ENCODE measurements around the gene NHSL2.

NHSL2 gene

DNA sequence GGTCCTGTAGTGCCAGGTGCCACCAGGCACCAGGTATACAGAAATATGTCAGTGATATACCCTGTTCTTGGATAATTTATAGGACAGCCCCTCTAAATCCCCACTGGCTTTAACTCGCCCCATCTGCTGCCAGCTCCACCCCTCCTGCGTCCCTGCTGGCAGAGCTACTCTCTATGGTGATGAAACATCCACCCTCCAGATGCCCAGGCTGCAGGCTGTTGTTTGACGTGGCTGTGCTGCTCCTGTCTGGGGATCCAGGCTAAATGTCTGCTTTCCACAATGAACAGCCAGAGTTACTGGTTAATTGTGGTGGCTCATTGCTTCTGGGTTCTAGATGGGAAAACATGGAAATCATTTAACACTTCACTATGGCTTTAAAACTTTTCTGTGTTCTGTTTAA, 12.9 kb downstream of the NHSL2 start:
- DNase-seq (ENCODE audit: extremely low read depth, low read depth) = no peak
- TF ChIP-seq, protein P1, sequence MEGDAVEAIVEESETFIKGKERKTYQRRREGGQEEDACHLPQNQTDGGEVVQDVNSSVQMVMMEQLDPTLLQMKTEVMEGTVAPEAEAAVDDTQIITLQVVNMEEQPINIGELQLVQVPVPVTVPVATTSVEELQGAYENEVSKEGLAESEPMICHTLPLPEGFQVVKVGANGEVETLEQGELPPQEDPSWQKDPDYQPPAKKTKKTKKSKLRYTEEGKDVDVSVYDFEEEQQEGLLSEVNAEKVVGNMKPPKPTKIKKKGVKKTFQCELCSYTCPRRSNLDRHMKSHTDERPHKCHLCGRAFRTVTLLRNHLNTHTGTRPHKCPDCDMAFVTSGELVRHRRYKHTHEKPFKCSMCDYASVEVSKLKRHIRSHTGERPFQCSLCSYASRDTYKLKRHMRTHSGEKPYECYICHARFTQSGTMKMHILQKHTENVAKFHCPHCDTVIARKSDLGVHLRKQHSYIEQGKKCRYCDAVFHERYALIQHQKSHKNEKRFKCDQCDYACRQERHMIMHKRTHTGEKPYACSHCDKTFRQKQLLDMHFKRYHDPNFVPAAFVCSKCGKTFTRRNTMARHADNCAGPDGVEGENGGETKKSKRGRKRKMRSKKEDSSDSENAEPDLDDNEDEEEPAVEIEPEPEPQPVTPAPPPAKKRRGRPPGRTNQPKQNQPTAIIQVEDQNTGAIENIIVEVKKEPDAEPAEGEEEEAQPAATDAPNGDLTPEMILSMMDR (IDR thresholded peaks at IDR 0.05; ENCODE audit: low read depth, low read length, missing control alignments) = no peak
- no peak overlapping the region for H3K4me3 ChIP-seq (replicated peaks; ENCODE audit: low read depth, low read length)

DNA sequence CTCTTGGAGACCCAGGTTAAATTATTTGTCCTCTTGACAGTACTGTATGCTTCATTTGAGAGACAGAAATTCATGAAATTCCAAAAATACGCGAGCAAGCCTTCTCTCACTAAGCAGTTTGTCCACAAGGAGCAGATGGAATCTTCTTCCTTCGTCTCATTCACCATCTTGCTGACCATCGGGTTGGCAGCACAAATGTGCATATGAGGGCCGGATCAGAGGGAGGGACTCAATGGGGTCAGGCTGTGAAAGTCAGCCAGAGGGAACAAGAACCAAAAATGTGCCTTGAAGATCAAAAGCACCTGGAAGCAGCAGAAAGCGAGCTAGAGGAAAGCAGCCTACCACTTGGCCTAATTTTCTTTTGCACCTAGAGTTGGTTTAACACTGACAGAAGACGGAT, 16.4 kb downstream of the NHSL2 start:
- TF ChIP-seq, protein P1 (IDR thresholded peaks at IDR 0.05; ENCODE audit: low read depth, low read length, missing control alignments) = no peak
- no peak for DNase-seq (ENCODE audit: extremely low read depth, low read depth)
- H3K4me3 ChIP-seq (replicated peaks; ENCODE audit: low read depth, low read length) = no peak overlapping the region

DNA sequence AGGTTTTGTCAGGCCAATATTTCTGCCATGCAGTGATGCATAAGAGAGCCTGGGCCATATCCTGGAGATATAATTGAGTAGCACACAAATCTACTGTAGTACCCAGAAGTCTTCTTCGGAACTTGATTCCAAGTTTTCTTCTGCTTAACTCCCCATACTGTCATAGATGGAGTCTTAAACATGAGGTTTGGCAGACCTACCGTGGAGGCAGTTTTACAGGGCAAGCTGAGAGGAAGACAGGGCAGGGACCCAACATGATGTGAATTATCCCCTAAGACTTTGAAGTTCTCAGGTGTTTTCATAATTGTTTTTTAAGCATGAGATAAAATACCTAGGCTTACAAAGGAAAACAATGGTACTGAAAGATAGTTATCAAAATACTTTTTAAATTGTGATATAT, 18.2 kb downstream of the NHSL2 start:
- DNase-seq (ENCODE audit: extremely low read depth, low read depth) = no peak
- TF ChIP-seq, protein P1 (IDR thresholded peaks at IDR 0.05; ENCODE audit: low read depth, low read length, missing control alignments) = no peak
- H3K4me3 ChIP-seq (replicated peaks; ENCODE audit: low read depth, low read length) = no peak overlapping the region

DNA sequence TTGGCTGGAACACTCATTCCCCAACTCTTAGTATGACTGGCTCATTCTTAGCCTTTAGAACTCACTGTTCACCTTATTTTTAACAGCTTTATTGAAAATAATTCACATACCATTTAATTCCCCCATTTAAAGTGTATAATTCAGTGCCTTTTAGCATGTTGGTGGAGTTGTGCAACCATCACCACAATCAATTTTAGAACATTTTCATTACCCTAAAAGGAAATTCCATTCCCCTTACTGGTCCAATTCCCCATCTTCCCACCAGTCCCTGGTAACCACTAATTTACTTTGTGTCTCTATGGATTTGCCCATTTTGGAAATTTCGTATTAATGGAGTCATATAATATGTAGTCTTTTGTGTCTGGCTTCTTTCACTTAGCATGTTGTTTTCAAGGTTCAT, 19.7 kb downstream of the NHSL2 start:
- DNase-seq (ENCODE audit: extremely low read depth, low read depth) = no peak
- H3K4me3 ChIP-seq (replicated peaks; ENCODE audit: low read depth, low read length) = no peak overlapping the region
- TF ChIP-seq, protein P1 (IDR thresholded peaks at IDR 0.05; ENCODE audit: low read depth, low read length, missing control alignments) = no peak

DNA sequence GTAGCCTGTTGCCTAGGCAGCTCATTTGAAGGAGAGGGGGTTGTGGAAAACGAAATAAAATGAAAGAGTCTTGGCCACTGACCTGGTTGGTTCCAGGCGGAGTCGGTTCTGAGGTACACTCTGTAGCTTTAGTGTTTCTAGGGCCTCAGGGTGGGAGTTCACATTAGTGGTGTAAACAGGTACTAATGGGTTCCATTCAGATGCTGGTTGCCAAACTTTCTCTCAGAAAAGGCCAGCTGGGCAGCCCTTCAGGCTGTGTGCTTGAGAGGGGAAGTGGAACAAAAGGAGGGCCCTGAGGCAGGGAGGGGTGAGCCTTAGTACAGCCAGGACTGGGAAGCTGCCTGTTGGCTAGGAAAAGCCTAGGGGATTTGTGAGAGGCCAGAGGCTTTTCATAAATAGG, 24.8 kb downstream of the NHSL2 start:
- TF ChIP-seq, protein P1 (IDR thresholded peaks at IDR 0.05; ENCODE audit: low read depth, low read length, missing control alignments) = no peak
- no peak overlapping the region for H3K4me3 ChIP-seq (replicated peaks; ENCODE audit: low read depth, low read length)
- no peak for DNase-seq (ENCODE audit: extremely low read depth, low read depth)

DNA sequence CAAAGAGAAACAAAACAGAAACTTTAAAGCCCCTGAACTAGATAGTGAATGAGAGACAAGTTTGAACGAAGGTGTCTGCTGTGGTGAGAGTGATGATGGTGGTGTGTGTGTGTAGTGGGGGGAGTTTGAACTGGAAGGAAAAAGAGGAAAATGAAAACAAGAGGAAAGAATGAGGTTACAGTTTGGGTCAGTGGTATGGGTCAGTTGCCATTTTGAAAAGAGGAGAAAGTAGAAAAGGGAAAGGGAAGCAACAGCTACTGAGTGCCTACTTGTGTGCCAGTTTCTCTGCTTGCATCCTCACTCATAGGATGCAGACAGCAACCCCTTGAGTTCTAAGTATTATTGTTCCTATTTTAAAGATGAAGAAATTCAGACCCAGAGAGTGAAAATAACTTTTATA, 26.0 kb downstream of the NHSL2 start:
- DNase-seq (ENCODE audit: extremely low read depth, low read depth) = no peak
- H3K4me3 ChIP-seq (replicated peaks; ENCODE audit: low read depth, low read length) = no peak overlapping the region
- TF ChIP-seq, protein P1 (IDR thresholded peaks at IDR 0.05; ENCODE audit: low read depth, low read length, missing control alignments) = no peak

DNA sequence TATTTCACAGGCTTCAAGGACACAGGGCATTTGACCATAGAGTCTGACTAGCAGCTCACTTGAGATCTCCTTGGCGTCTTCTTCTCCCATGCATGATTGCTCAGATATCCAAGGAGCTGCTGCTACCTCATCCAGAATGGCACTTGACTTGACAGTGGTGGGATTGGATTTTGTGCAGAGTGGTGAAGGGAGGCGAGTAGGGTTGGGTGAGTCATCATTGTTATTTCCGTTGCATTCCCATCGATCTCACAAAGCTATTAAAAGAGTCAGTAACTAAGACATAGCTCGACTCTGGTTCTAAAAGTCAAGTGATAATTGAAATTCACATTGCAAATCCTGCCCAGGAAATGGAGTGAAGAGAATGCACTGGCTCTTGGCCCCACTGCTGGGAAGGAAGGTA, 27.7 kb downstream of the NHSL2 start:
- TF ChIP-seq, protein P1 (IDR thresholded peaks at IDR 0.05; ENCODE audit: low read depth, low read length, missing control alignments) = no peak
- no peak for DNase-seq (ENCODE audit: extremely low read depth, low read depth)
- no peak overlapping the region for H3K4me3 ChIP-seq (replicated peaks; ENCODE audit: low read depth, low read length)
